Uterus (tissue), 2 donors: Measurements from ENCODE around the gene RPP30.

Experiments
- CTCF ChIP-seq, 4 experiments: fragments of 200-600 bp in 2 of 4; fragments of 450-650 bp in 2 of 4; sonication (generic) in 2 of 4; IDR thresholded peaks; one replicate each; pipeline ENCODE4 v1.5.1; 2016 to 2019; ENCODE audit warnings: antibody characterized with exemption in 4 of 4, mild to moderate bottlenecking in 2 of 4, moderate library complexity in 1 of 4
- POLR2A ChIP-seq, 2 donors: fragments of 450-650 bp; IDR thresholded peaks; one replicate each; pipeline ENCODE4 v1.6.1; 2016; ENCODE audit warnings: antibody characterized with exemption in 2 of 2, mild to moderate bottlenecking in 1 of 2, moderate library complexity in 1 of 2

GRCh38 chr10:90865401-90865800 lies 6.4 kb upstream of the RPP30 start:
- no peak for TF ChIP-seq CTCF (IDR thresholded peaks at IDR 0.05)
- TF ChIP-seq POLR2A (IDR thresholded peaks at IDR 0.05): no peak
